Muscle layer of colon (tissue), 2 donors: Measurements from ENCODE around the gene MGRN1.

ENCODE experiments used
- H3K27ac ChIP-seq: one replicate; pipeline ENCODE4 v1.7.0; 2013; ENCODE audit warnings: low read depth, mild to moderate bottlenecking, low read length, moderate library complexity
- H3K27me3 ChIP-seq, 2 donors: one replicate each; pipeline ENCODE4 v1.7.0; 2013; ENCODE audit warnings: low read length in 2 of 2, mild to moderate bottlenecking in 2 of 2; ENCODE audit not compliant: insufficient read depth in 2 of 2, control insufficient read depth in 1 of 2
- H3K36me3 ChIP-seq: one replicate; pipeline ENCODE4 v1.7.0; 2013; ENCODE audit warnings: mild to moderate bottlenecking, low read length; ENCODE audit not compliant: insufficient read depth
- H3K4me1 ChIP-seq: one replicate; pipeline ENCODE4 v1.7.0; 2013; ENCODE audit warnings: mild to moderate bottlenecking, low read length; ENCODE audit not compliant: insufficient read depth
- H3K4me3 ChIP-seq, 2 donors: one replicate each; pipeline ENCODE4 v1.7.0; 2013; ENCODE audit warnings: low read length in 2 of 2, low read depth in 1 of 2, mild to moderate bottlenecking in 1 of 2, moderate library complexity in 1 of 2
- H3K9ac ChIP-seq: one replicate; pipeline ENCODE4 v1.7.0; 2013; ENCODE audit warnings: low read length
- H3K9me3 ChIP-seq: one replicate; pipeline ENCODE4 v1.7.0; 2013; ENCODE audit warnings: mild to moderate bottlenecking, low read length
- donor health status: abdominal sarcoma.
- donor health status: Adenocarcinoma of cecum.

Gene MGRN1

DNA sequence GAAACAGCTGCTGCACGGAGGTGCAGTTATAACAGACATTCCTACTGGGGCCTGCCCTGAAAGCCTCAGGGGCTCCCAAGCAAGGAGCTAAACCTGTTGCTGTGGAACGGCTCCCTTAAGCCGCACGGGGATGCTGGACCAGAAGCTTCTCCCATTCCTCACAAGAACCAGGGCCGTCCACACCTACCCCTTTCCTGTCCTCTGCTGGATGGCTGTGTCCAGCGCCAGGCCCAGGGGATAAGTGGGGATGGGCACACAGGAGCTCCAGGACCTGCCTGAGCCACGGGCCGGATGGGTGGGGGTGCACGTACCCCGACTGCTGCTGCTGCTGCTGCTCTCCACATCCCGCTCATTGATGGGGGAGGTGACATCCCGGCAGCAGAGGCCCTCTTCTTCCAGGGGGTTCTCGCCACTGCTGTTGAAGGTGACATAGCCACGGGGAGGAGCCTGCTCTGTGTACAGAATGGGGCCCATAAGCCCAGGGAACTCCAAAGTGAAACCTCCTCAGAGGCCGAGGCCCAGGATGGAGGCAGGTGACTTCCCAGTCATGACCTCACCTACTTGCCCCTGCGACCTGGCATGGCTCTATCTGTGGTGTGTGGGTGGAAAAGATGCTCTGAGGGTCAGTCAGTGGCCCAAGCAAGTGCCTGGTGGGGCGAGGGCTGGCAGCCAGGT is 77.3 kb downstream of the MGRN1 start:
- Histone ChIP-seq H3K27me3 (no peaks in the 10 kb centered on the region), H3K36me3 (peaks cover 74% of the 10 kb centered on the region), H3K4me1 (no peaks in the 10 kb centered on the region), H3K9ac (no peak overlapping the region), H3K9me3 (no peaks in the 10 kb centered on the region), H3K4me3 (no peak overlapping the region), H3K27ac (no peak overlapping the region)

DNA sequence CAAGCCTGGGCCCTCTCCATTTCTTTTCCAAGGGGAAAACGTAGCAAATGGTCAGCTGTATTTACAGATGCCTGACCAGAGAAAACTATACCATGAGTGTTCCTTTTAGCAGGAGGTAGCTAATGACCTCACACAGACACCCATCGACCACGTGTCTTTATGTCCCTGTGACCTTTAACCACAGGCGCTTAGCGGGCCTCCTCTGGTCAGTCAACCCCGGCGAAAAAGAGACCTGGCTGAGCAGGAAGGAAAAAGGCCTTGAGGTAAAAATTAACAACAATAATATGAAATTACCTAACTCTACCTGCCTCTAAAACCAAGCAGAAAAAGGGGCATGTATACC is 77.8 kb downstream of the MGRN1 start:
- Histone ChIP-seq H3K9me3 (no peaks in the 10 kb centered on the region), H3K27me3 (no peaks in the 10 kb centered on the region), H3K27ac (no peak overlapping the region), H3K4me3 (no peak overlapping the region), H3K9ac (no peak overlapping the region), H3K4me1 (no peaks in the 10 kb centered on the region), H3K36me3 (peaks cover 76% of the 10 kb centered on the region)

DNA sequence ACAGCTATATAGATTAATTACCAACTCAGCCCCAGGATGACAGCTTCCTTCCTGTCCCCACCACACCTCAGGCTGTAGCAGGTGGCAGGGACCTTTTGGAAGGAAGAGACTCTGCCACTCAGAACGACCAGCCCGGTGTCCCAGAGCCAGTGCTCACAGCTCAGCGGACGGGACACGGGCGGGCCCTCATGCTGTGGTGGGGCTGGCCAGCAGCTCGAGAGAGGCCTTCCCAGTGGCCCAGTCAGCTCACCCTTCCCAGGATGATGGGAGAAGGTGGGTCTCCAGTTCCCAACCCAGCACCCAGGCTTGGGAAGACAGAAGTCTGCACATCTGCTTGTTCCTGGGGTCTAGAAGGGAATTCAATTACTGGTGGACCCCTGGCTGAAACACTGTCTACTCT is 79.3 kb downstream of the MGRN1 start:
- Histone ChIP-seq H3K27me3 (no peaks in the 10 kb centered on the region), H3K36me3 (peaks cover 63% of the 10 kb centered on the region), H3K27ac (no peak overlapping the region), H3K9ac (no peak overlapping the region), H3K4me3 (no peak overlapping the region), H3K4me1 (no peaks in the 10 kb centered on the region), H3K9me3 (no peaks in the 10 kb centered on the region)

DNA sequence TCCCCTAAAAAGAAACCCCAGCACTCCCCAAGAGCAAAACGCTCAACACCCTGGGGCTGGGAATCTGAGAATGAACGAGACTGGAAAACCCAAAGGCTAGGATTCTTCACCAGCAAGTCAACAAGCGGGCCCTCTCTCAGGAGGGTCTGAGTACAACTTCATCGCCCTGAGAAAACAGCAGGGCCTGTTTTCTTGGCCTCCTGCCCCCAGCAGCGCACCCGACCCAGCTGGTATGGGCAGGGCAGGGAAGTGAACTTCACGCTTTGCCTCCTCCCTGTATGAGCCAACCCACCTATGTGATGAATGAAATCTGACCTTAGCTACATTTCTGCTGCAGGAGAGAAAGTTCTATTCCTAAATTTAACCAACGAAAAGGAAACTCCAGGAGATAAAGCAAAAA is 79.9 kb downstream of the MGRN1 start:
- no peak overlapping the region for H3K9ac ChIP-seq

DNA sequence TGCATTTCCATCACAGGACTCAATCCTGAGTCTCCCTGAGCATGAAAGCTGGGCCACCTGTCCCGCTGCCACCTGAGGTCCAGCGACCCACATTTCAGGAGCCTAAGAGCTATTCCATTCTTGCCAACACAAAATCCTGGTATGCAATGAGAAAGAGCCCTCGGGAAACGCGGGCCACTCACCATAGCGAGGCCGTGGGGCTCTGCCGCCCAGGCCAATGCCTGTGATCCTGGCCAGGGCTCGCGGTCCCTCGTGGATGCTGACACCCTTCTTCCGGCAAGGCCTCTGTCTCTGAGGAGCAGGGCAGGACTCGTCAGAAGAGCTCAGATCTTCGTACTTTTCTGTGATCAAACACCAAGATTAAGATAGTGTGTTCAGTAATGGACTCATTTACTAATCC is 80.3 kb downstream of the MGRN1 start:
- H3K9ac ChIP-seq, result no peak overlapping the region
- no peaks in the 10 kb centered on the region for H3K27me3 ChIP-seq
- H3K4me1 ChIP-seq, result no peaks in the 10 kb centered on the region
- H3K9me3 ChIP-seq, result no peaks in the 10 kb centered on the region
- H3K4me3 ChIP-seq, result no peak overlapping the region
- H3K36me3 ChIP-seq, result peaks cover 59% of the 10 kb centered on the region
- H3K27ac ChIP-seq, result no peak overlapping the region

More for the DNA sequence above, 79.9 kb downstream of the MGRN1 start:
- no peak overlapping the region for H3K4me3 ChIP-seq
- peaks cover 60% of the 10 kb centered on the region for H3K36me3 ChIP-seq
- no peaks in the 10 kb centered on the region for H3K4me1 ChIP-seq
- no peak overlapping the region for H3K27ac ChIP-seq
- H3K9me3 ChIP-seq, result no peaks in the 10 kb centered on the region
- H3K27me3 ChIP-seq, result no peaks in the 10 kb centered on the region

DNA sequence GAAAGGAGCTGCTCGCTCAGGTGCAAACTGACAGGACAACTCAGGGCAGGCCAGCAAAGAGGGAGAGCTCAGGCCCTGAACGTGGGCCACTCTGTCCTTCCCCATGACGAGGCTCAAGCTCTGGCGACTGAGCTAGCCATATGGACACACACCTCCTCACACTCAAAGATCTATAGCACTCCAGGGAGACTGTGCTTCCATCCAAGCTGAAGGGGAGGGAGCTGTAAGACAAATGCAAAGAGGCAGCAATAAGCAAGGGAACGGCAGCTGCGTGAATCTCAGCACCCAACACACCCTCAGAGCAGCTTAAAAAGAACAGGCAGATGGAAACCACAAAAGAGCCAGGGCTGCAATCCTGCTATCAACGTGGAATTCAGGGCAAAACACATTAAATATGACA is 82.2 kb downstream of the MGRN1 start:
- Histone ChIP-seq H3K4me3 (no peak overlapping the region), H3K27ac (no peak overlapping the region), H3K4me1 (no peaks in the 10 kb centered on the region), H3K36me3 (peaks cover 40% of the 10 kb centered on the region), H3K9me3 (no peaks in the 10 kb centered on the region), H3K27me3 (no peaks in the 10 kb centered on the region), H3K9ac (no peak overlapping the region)

DNA sequence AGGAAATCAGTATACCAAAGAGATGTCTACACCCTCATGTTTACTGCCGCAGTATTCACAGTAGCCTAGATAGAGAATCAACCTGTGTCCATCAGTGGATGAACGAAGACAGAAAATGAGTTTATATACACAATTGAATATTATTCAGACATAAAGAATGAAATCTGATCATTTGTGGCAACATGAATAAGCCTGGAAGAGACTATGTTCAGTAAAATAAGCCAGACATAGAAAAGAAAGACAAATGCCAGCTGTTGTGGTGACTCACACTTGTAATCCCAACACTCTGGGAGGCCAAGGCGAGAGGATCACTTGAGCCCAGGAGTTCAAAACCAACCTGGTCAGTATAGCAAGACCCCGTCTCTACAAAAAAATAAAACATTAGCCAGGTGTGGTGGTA is 84.9 kb downstream of the MGRN1 start:
- no peak overlapping the region for H3K9ac ChIP-seq
- H3K36me3 ChIP-seq, result peaks cover 31% of the 10 kb centered on the region
- H3K27ac ChIP-seq, result no peak overlapping the region
- H3K27me3 ChIP-seq, result no peaks in the 10 kb centered on the region
- H3K4me1 ChIP-seq, result no peaks in the 10 kb centered on the region
- H3K9me3 ChIP-seq, result no peaks in the 10 kb centered on the region
- no peak overlapping the region for H3K4me3 ChIP-seq

DNA sequence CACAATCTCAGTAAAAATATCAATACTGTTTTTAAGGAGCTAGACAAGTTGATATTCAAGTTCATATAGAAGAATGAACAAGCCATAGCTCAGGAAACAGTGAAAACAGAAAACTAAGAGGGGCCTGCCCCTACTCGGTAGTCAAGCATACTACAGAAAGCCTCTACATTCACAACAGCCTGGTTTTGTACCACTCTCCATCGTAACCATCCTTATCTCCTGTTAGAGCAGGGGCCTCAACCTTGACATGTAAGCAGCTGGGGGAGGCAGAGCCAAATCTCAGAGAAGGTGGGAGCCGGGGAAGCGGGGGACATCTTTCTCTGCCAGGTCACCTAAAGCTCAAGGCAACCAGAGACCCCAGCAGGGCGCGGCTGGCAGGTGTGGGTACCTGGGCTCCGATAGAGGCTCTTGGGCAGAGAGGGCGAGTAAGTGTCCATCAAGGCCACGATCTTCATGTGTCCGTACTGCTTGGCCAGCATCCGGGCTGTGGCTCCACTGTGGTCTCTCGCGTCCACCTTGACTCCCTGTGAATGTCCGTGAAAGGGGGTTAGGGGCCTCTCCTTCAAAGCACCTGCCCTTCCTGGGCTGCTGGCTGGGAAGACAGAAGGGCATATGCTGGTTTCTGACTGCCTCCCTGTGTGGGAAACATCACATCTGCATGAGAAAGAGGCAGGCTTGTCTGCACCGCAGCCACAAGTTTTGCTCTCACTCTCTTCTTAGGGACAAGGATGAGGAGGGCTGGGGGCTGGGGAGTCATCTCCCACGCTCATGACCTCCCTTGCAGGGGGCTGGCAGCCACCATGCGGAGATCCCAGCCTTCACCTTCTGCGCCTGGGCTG is 89.3 kb downstream of the MGRN1 start:
- H3K27me3 ChIP-seq, result no peaks in the 10 kb centered on the region
- no peak overlapping the region for H3K9ac ChIP-seq
- H3K9me3 ChIP-seq, result no peaks in the 10 kb centered on the region
- peaks cover 24% of the 10 kb centered on the region for H3K36me3 ChIP-seq
- no peaks in the 10 kb centered on the region for H3K4me1 ChIP-seq
- H3K27ac ChIP-seq, result no peak overlapping the region
- H3K4me3 ChIP-seq, result no peak overlapping the region

DNA sequence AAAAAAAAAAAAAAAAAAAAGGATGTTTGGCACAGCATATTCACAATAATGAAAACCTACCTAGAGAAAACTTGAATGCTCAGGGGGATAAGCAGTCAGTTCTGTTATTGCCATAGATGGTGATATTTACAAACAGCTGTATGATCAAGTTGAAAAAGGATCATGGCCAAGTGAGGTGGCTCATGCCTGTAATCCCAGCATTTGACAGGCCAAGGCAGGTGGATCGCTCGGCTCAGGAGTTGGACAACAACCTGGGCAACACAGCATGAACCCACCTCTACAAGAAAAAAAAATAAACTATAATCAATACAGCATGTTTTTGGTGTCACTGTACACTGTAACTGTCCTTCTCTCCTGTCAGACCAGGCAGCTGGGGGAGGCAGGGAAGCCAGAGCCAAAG is 90.4 kb downstream of the MGRN1 start:
- Histone ChIP-seq H3K4me3 (no peak overlapping the region), H3K9ac (no peak overlapping the region), H3K27ac (no peak overlapping the region), H3K9me3 (no peaks in the 10 kb centered on the region), H3K4me1 (no peaks in the 10 kb centered on the region), H3K27me3 (no peaks in the 10 kb centered on the region), H3K36me3 (peaks cover 18% of the 10 kb centered on the region)

DNA sequence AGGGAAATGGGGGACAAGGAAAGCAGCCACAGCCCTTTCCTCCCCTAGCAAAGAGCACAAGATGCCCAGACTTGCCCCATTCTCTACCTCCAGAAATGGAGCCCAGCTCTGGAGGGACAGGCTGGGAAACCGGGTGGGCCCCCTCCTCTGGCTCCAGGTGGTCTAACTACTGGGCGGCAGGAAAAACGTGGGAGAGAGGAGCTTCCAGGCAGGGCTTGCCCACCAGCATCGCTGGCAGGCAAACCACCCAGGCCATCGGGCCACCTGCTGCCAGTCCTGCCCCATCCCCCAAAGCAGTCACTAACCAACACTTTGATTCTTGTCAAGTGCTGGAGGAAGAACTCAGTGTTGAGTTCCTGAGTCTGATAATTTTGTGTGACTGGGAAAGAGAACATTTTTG is 93.8 kb downstream of the MGRN1 start:
- Histone ChIP-seq H3K27me3 (no peaks in the 10 kb centered on the region), H3K9ac (no peak overlapping the region), H3K4me1 (no peaks in the 10 kb centered on the region), H3K9me3 (no peaks in the 10 kb centered on the region), H3K4me3 (no peak overlapping the region), H3K27ac (no peak overlapping the region), H3K36me3 (peaks cover 17% of the 10 kb centered on the region)

DNA sequence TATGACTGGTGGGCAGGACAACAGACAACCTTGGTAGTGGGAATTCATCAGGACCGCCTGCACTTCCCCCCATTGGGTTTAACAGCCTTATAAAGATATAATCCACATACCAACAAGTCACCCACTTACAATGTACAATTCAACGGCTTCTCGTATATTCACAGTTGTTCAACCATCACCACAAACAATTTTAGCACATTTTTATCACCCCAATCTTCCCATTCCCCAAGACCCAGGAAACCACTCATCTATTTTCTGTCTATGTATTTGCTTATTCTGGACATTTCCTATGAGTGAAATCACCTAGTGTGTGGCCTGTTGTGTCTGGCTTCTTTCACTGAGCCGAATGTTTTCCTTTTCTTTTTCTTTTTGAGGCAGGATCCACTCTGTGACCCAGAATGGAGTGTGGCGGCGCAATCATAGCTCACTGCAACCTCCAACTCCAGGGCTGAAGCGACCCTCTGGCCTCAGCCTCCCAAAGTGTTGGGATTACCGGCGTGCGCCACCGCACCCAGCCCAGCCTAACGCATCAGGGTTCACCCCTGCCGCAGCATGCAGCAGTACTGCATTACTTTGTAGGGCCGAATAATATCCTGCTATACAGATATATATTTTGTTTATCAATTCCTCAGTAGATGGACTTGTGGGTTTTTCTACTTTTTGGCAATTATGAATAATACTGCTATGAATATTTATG is 98.6 kb downstream of the MGRN1 start:
- H3K4me3 ChIP-seq, result no peak overlapping the region
- H3K9me3 ChIP-seq, result no peaks in the 10 kb centered on the region
- H3K9ac ChIP-seq, result no peak overlapping the region
- H3K4me1 ChIP-seq, result no peaks in the 10 kb centered on the region
- no peaks in the 10 kb centered on the region for H3K27me3 ChIP-seq
- H3K36me3 ChIP-seq, result peaks cover 18% of the 10 kb centered on the region
- H3K27ac ChIP-seq, result no peak overlapping the region
